Fibroblast of mammary gland (primary cell): ENCODE results near the gene OTOGL.

ENCODE experiments used
- DNase-seq: peaks from one replicate; pipeline ENCODE4 v3.0.0-alpha.2; 2010; ENCODE audit warnings: low read depth
- H3K4me3 ChIP-seq: 2 replicates; pipeline ENCODE4 v1.5.1; 2011; ENCODE audit warnings: low read depth, mild to moderate bottlenecking, low read length, moderate library complexity; ENCODE audit not compliant: control insufficient read depth
- TF ChIP-seq, protein P1 (sequence below): conservative IDR thresholded peaks from 2 replicates; pipeline ENCODE4 v1.5.1; 2011; ENCODE audit warnings: low read depth, low read length, inconsistent platforms; ENCODE audit not compliant: control insufficient read depth, insufficient read depth

Gene OTOGL

DNA sequence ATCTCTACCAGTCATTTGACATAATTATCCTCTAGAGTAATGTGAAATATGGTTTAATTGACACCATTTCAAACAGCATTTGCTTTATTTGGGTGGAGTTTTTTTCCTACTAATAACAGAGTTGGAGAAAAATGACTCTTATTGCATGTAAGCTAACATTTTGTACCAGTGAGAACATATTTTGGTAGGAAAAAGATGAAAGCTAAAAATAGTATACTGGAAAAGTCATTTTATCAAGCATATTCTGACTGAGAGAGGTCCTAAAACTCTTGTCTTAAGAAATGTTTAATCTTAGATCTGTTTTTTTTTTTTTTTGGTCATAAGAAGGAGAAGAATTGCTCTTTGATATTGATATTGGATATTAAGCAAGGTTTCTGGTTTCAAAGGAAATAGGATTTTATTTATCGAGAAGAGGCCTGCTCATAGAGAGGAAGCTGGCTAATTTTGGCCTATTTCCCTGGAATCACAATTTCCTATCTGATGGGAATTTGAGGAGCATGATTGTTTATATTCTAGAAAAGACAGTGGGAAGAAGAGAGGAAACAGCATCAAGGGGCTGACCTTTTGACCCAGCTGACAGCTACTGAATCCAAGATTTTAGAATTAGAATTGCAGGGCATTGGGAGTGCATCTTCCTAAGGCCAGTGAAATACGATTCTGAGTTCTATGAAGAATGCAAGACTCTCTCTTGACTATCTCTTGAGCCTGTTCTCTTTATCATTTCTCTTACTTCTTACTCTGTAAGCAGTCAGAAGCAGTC lies 19.4 kb downstream of the OTOGL start:
- H3K4me3 ChIP-seq: no peak overlapping the region
- TF ChIP-seq, protein P1, sequence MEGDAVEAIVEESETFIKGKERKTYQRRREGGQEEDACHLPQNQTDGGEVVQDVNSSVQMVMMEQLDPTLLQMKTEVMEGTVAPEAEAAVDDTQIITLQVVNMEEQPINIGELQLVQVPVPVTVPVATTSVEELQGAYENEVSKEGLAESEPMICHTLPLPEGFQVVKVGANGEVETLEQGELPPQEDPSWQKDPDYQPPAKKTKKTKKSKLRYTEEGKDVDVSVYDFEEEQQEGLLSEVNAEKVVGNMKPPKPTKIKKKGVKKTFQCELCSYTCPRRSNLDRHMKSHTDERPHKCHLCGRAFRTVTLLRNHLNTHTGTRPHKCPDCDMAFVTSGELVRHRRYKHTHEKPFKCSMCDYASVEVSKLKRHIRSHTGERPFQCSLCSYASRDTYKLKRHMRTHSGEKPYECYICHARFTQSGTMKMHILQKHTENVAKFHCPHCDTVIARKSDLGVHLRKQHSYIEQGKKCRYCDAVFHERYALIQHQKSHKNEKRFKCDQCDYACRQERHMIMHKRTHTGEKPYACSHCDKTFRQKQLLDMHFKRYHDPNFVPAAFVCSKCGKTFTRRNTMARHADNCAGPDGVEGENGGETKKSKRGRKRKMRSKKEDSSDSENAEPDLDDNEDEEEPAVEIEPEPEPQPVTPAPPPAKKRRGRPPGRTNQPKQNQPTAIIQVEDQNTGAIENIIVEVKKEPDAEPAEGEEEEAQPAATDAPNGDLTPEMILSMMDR: no peak
- no peak for DNase-seq

DNA sequence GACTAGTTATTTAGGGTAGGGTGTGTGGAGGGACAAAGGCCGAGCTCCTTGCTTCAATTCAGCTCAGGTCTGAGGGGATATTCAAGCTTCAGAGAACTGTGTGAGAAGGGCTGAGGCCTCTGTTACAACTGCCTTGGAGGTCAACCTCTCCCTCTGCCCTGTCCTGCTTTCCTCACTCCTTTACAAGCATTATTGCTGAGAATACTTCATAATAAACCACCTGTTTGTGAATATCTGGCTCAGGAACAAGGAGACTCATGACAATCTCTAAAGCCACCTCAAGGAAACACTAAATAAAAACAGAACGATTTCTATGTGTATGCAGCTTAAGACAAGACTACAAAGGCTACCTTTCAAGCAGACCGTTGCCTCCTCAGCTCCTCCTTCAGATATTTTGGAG lies 21.7 kb downstream of the OTOGL start:
- DNase-seq: no peak
- TF ChIP-seq, protein P1: no peak
- H3K4me3 ChIP-seq: no peak overlapping the region

DNA sequence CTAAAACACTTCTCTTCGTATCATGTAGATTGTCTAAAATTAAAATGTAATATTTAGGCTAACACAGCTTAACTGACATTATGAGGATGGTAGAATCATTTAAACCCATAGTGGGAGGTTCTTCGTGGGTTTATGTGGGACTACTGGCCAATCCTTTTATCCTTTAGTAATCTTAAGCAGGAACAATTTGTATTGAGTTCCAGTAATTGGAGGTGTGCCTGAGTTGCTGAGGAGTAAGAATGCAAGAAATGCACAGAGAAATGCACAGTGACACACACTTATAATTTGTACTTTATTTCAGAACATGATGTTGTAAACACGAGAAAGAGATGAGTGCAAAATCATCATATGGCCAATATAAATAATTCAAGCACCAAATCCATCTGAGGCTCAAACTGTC lies 22.3 kb downstream of the OTOGL start:
- TF ChIP-seq, protein P1: no peak
- H3K4me3 ChIP-seq: no peak overlapping the region
- no peak for DNase-seq

DNA sequence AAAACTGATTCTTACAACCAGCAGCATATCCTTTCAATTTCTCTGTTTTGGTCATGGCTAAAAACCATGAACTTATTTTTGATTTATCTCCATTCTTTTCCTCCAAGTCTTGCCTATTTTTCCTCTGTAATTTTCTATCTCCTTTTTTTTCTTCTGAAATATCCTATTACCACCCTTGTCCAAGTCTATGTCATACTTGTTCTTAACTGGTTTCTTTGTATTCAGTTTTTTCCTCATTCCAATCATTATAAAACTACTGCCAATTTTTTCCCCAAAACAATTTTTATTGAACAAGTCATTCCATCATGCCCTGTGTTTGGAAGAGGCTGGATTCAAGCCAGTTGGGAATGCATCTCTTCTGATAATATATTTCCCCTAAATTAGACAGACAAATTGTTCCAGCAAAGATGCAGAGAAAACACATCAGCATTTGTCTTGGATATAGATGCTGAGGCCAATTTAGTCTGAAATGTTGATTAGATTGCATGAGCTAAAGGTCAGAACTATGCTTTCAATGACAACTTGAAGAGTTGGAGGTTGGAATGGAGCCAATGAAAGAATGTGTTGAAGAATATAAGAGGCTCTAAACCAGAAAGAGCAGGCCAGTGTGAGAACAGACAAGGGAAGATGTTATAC lies 30.7 kb downstream of the OTOGL start:
- TF ChIP-seq, protein P1: no peak
- DNase-seq: no peak
- no peak overlapping the region for H3K4me3 ChIP-seq

DNA sequence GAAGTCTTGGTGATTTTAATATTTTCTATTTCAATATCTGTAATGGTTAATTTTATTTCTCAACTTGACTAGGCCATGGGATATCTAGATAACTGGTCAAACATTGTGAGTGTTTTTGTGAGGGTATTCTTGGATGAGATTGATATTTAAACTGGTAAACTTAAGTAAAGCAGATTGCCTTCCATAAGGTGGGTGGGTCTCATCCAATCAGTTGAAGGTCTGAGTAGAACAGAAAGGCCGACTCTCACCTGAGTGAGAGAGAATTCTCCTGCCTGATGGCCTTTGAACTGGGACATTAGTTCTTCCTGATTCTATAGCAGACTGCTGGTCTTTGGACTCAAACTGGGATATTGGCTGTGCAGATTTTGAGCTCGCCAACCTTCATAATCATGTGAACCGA lies 36.3 kb downstream of the OTOGL start:
- TF ChIP-seq, protein P1: no peak
- H3K4me3 ChIP-seq: no peak overlapping the region
- no peak for DNase-seq

DNA sequence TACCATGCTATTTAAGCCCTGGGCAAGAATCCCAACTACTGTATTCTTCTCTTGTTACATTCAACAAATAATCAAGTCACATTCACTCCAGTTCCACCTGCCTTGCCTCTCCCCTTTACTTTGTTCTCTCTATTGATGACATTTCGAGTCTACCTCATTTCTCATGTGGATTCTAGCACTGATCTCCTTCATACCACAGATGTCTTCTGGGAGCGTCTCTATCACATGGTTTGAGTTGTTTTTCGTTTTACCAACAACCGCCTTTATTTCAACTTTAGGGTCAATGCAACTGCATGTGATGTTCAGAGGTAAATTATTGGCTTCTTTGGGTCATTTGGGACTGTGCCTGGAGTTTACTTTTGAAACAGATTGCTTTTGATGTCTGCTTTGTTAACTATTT lies 40.7 kb downstream of the OTOGL start:
- no peak overlapping the region for H3K4me3 ChIP-seq
- TF ChIP-seq, protein P1: no peak
- DNase-seq: no peak

DNA sequence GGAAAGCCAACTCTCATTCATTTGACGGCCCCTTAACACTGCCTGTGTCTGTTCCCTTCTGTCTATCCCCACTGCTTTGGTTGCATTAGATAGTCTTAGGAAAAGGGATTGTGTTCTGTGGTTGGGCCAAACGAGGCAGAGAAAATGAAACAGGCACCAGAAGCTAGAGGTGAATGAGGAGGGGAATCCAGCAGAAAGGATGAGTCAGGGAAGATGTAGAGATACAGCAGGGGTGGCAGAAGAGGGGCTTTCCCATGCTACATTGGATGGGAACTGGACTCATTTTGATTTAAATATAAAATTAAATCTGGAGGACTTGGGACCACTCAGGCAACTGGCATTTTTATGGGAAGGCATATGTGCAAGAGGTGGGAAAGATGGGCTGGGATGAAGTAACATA lies 43.3 kb downstream of the OTOGL start:
- H3K4me3 ChIP-seq: no peak overlapping the region
- DNase-seq: no peak
- TF ChIP-seq, protein P1: no peak
